HG02884 (cell line): ENCODE data around the gene NETO1.

Experiments
- ATAC-seq: cut with Tn5 transposase; IDR thresholded peaks from one replicate; pipeline ENCODE4 v1.9.1; 2021; ENCODE audit warnings: mild to moderate bottlenecking, moderate library complexity; ENCODE audit not compliant: unreplicated experiment

The NETO1 gene

DNA sequence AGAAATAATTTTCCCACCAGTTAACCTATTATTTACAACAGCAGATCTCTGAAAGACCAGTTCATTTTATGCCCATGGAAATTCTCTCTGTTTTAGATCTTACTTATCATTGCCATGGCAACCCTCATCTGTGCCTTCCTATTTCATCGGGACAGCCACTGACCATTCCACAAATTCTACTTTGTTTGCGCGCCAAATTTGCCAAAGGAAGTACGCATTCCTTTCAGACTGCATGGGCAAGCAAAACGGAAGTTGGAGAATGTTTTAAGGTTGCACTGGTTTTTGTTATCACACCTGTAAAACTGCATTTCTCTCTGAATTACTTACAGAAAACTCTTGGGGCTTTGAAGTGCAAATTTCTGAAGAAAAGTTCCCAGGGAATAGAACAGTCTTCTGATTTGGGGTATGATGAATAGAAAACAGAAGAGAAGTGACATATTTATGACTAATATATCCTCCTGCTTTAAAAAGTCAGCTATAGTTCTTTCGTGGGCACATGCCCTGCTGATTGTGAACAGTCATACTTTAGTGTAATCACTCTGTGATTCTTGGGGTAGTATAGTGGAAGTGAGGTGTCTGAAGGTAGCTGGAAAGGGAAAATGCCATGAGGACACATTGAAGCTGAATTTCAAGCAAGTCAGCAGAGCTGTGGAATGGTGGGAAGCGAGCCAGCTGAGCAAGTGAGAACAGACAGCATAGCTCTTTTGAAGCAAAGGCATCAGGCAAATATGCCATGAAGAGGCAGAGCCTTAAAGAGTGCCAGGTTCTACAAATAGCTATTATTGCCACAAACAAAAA, 20.9 kb downstream of the NETO1 start:
- no peak for ATAC-seq

DNA sequence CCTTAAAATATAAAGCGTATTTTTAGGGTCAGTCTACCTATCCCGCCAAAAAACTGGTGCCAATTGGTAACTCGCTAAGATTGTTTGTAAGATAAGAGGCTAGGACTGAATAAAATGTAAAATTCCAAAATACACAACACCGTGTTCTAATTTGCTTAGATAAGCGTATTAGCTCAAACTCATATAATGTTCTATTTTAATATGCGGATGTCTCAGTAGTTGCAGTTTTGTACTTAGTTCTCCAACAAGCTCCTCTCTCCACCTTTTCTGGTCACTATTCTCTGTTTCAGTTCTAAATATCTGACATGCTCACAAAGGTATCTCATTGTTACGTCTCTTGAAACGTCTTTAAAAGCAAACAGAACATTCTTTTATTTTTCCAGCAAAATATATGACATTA, 24.0 kb downstream of the NETO1 start:
- no peak for ATAC-seq

DNA sequence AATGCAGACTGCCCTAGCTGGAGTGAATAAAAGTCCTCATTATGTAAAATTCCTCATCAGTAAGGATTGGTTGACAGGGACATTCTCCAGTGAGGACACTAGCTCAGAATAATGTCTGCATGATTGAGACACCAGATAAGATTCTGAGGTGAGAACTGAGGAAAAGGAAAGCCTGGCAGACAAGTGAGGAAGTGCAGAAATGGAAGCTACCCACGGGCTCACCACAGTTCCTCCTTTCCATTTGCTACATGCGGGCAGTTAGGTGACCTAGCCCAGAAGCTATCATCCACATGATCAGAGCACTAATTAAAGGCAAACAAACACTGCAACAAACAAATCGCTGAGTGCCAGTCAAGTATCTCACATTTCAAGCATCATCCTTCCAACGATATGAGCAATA, 27.7 kb downstream of the NETO1 start:
- ATAC-seq, result no peak

DNA sequence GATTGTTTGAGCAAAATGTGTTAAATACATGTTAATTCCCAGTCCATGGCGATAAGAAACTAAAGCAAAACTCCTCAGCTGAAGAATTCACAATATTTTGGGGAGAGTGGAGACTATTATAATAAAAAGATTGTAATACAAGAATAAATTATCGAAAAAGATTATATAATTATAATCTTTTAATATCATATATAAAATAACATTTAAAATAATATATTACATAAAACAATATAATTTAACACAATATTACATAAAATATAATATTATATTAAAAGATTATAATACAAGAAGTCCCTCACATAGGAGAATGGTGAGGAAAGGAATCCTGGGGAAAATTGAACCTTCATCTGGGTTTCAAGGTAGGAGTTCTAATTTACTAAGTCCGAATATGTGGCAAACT, 33.1 kb downstream of the NETO1 start:
- no peak for ATAC-seq

DNA sequence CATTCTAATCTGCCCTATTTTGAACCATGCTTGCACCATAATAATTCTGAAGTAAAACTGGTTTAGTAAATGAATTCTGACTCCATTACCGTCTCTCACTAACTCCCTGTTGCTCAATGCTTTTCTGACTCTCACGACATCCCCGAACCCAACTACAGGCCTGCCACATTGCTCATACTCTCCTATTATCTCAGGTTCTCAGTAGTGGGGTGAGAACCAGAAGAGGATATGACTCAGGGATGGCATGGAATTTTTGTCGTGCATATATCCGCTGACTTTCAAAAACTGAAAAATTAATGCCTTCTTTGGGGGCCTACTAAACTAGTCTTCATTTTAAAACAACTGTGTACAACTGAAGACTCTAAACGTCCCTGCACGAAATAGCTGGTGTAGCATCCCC, 34.3 kb downstream of the NETO1 start:
- ATAC-seq, result no peak

DNA sequence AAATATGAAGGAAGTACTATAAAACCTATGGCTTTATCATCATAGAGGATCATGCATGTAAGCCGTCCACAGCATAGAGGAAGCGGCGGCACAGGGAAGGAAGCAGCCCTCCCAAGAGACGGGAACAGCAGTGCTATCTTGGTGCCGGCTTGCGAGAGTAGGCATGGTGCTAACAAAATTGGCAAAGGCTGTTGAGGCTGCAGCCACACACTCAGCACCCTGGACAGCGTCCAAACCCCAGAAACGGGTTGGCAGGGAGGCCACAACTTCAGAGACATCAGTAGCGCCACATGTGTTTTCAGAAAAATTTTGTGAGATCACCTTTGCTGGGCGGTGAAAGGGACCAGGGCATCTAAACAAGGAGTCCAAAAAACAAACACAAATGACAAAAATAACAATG, 37.7 kb downstream of the NETO1 start:
- ATAC-seq, result no peak

DNA sequence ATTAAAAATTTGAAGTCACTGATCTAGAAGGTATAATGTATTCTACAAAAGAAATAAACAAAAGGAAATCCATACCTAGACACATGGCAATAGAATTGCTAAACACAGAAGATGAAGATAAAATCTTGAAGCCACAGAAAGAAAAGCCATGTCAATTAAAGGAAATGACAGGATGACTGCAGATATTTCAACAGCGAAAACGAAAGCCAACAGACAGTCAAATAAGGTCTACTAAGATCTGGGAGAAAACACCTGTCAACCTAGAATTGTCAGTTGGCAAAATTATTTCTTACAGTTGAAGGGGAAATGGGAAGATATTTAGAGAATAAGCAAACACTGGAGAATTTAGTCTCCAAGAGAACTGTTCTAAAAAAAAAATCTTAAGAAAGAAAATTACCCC, 39.2 kb downstream of the NETO1 start:
- ATAC-seq, result no peak

DNA sequence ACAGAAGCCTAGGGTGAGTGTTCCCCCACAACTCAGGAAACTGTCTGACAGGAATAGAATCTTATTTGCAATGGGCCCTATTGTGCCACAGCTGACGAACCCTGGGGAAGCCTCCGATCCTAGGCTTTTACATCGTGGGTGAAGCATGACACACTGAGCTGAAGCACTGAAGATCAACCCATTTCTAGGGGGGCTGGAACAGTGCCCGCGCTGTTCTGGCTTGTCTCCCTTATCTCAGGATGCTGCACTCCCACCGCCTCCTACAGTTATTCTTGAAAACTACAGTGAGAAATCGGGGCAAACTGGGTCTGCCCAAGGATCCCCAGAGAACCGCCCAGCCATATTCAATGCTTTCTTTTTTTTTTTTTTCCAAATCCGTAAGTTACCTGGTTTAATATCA, 41.1 kb downstream of the NETO1 start:
- no peak for ATAC-seq

DNA sequence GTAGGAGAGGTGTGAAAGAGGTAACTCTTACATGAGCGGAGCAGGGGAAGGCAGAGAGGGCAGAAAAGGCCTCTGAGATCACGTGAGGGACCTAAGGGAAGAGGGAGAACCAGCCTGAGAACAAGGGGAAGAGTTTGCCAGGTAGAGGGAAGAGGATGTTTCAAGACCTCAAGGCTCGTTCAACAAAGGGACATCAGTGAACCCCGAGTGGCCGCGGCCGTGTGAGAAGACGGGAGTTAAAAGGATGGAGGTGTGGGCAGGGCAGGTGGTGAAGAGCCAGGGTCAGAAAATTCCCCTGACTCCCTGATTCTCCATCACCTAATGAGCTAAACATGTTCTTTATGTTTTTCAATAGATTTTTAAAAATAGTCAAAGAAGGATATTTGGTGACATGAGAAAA, 44.4 kb downstream of the NETO1 start:
- no peak for ATAC-seq

DNA sequence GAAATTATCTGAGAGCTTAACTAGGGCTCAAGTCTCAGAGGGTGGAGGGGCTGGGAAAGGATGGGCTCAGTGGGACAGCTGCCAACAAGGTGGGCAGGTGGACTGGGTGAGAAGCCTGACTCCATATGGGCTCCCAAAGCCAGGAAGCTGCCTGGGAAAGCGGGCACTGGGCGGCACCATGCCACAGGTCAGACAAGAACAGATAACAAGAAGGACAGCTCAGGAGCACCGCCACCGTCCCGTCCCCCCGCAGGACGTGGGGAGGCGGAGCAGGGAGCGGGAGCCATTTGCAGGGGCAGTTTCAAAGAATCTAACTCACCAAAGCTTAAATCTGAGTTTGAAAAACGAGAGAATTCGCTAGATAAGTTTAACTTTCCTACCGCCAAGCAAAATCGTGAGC, 45.6 kb downstream of the NETO1 start:
- ATAC-seq, result no peak

DNA sequence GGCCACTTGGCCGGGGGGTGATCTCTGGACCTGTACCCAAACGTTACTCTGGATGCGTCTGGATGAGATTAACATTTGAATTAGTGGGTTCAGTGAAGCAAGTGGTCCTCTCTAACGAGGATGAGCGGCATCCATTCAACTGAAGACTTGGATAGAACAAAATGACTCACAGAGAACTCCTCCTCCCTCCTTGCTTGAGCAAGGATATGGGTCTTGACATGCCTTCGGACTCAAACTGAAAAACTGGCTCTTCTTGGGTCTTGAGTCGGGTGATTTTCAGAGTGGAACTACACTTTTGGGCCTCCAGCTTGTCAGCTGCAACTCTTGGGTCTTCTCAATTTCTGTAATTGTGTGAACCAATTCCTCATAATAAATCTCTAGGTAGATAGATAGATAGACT, 47.2 kb downstream of the NETO1 start:
- no peak for ATAC-seq

DNA sequence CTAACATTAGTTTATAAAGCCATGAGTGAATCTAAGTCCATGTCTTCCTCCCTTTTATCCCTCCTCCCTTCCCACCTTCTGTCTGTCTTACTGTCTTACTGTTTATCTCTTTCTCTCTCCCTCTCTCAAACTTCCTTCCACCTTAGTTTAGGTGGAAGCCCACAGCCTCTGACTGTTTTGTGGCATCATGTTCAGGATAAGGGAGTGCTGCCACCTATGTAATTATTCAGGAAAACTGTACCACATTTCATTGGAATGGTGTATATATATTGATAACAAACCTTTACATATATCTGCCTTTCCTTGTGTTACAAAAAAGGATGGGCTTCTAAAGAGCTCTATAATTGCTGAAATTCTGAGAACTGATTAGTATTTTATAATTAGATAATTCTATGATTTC, 48.7 kb downstream of the NETO1 start:
- no peak for ATAC-seq

DNA sequence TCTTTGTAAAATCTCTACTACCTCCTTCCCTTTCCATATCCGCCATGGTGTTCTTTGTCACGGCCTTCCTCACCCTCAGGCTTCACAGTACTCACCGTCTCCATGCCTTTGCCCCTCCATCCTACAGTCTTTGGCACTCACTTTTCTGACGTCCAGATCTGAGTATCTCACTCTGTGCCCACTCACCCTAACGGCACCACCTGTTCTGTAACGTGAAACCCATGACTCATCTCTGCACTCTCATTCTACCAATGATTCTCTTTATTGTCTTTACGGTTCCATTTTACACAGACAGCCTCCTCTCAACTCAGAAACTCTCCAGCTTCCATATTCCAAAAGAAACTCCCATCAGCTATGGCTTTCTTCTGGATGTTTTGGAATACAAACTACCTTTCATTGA, 56.7 kb downstream of the NETO1 start:
- no peak for ATAC-seq

DNA sequence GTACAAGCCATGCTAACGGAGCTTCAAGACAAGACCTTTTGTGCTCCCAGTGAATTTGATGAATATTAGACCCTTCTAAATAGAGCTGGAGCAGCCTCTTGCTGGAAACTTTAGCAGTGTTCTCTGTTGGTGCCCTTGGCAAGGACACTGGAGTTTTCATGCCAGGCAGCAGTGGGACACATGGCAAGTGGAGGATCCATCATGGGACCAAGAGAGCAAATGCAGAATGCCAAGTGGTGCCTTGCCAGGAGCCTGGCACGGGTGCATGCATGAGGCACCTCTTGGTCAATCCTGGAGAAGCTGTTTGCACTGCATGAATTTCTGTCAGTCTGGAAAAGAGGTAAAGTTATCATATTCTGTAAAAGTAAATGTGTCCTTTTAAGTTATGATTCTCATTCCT, 59.1 kb downstream of the NETO1 start:
- no peak for ATAC-seq

DNA sequence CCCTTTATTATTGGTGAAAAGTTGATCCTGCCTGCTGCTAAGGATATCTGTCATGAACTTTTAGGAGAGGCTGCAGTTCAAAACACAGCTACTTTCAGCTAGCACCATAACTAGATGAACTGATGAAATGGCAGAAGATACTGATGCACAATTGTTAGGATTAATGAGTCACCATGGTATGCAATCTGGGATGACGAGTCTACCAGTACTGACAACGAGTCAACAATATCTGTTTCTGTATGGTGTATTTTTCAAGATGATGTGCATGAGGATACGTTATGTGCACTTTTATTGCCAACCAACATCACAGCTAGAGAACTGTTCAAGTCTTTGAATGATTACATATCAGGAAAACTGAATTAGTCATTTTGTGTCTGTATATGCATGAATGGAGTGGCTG, 68.7 kb downstream of the NETO1 start:
- no peak for ATAC-seq

DNA sequence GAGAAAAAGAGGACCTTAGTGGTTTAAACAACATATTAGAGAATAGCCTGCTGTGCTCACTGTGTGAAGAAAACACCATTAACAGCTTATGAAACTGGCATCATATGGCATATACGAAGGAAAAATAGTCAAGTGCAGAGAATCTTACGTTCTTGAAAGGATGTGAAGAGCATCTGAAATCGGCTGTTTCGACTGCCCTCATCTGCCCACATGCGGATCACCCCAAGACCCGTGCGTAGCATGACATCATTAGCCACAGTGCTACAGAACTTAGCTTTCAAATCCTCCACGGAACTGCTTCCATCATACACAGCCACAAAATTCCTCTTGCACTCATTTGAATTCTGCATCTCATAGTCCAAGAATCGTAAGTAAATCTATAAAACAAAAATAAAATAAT, 84.3 kb downstream of the NETO1 start:
- no peak for ATAC-seq

DNA sequence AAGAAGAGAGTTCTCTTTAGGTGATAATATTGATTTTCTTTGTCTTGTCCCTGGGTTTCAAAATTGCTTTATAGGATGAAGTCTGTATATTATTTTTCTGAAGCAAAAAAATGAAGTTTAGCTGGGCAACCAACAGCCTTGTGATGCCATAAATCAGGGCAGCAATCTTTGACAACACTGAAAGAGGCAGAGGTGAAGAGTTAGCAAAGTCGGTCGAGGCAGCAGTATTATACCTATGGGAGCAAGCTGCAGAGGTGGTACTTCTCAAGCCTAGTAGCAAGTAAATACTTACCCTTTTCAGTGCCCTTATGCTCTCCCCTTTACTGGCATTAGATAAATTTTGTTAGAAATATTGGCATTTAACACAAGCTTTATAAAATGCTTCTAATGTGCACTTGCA, 92.9 kb downstream of the NETO1 start:
- no peak for ATAC-seq

DNA sequence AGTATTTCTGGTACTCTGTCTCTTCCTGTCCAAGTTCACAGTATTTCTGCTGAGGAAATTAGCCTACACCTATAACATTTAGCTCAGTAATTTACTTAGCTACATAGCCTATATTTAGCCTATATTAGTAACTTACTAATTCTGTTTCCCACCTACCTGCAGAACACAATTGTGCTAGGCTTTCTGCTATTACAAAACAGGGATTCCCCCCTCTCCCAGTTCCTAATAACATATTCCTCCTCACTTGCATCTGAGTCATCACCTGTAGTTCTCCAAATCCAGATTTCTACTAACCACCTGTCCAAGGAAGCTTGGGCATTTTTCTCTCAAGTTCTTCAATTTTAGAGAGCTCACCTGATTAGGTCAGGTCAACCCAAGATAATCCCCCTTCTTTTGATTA, 94.9 kb downstream of the NETO1 start:
- ATAC-seq, result no peak

DNA sequence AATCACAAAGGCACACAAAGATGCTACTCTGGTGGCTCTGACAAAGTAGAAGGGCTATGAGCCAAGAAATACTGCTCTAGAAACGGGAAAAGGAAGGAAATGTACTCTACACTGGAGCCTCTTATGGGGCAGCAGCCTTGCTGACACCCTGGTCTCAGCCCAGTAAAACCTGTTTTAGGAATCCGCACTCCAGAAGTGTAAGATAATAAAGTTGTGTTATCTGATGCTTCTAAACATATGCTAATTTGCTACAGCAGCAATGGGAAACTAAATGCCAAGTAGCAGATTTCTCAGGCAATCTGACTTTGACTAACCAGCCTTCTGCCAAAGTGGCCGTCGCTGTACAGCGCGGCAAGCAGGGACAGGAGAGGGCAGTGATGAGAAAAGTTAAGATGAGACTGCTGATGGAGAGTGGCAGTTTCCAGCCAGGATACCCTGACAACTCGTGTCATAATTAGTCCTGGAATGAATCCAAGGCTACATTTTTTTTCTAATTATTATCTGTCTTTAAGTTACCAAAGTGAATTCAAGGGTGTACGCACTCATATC, 99.0 kb downstream of the NETO1 start:
- no peak for ATAC-seq

DNA sequence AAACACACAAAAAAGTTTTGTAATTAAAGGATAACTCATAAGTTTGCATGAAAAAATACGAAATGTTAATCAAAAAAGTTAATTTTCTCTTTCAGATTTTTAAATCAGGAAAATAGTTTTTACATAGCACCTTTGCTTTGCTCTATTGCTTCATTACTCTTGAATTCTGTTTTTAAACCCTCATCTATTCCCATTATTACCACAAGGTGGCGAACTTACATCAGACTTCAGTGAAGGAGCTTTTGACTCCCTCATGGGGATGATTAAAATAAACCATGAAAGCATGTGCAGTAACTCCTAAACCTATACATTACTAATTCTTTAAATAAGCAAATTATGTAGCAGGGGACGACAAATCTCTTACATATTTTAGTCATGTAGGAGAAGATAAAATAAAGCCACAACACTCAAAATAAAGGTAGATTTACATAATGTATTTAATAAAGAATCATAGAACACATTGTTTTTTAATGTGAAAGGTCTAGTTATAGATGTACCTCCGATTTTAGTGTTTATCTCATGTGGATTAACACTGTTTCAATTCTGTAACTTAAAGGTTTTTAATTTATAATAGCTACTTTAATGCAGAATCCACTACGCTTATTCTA, 105.2 kb downstream of the NETO1 start:
- ATAC-seq, result peak; percentile 84

DNA sequence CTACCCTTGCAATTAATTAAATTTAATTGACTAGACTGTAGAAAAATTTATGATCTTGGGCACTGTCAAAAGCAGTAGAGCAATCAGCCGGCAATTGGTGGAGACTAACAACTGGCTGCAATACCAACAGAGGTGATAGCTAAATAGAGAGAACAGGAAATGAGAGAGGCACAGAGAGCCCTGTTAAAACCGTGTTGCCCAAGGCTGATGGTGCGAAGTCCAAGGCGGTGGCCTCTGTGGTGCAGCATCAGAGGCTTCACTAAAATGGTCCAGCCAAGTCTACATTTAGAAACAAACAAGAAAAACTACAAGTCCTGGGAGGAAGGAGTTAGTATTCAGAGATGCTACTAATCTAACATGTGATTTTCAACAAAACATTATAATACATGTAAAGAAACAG, 115.6 kb downstream of the NETO1 start:
- no peak for ATAC-seq

DNA sequence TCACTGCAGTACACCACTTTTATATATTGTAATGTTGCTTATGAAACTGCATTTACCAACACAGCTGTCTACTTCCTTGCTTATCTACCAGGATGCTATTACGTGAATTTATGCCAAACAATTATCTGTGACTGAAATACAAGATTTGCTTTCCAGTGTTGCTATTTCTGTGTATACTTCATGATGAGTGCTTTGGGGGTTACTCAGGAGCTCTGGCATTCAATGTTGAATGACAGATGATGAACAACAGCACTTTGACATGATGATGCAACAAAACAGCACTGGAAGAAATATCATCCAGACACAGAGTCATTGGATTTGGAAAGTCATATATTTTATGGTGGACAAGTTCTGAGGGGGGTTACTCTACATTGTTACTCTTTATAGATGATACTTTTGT, 125.8 kb downstream of the NETO1 start:
- ATAC-seq, result no peak

DNA sequence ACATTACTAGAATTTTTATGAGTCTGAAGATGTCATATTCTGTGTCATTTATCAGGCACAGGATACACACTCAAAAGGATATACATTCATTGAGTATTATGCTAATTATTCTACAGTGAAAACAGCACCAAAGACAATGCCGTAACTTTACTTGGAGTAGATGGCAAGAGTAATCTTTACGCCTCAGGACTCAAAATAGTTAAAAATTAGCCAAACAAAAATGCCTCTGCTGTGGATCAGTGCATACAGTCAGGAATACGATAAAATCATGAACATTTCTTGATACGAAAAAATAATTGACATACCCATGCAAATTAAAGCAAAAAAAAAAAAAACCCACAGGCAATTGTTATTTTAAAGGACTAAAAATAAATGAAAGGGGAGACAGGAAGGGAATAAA, 129.7 kb downstream of the NETO1 start:
- ATAC-seq, result no peak
